Bronchial epithelial cell (primary cell): ENCODE data around the gene CORO2B. TPM values are rescaled to one million over a fixed set of nuclear protein-coding genes. Genes with fewer than 3 reads are reported as not detected.

Experiments
- DNase-seq: peaks from one replicate; pipeline ENCODE4 v3.0.0-alpha.2; 2010; ENCODE audit warnings: low read depth
- FAIRE-seq: peaks from 2 replicates; lab custom pipeline; 2011; peaks lifted over from hg19 to GRCh38; lab: Jason Lieb, UNC
- H3K27me3 ChIP-seq: 2 replicates; pipeline ENCODE4 v1.5.1; 2011; ENCODE audit warnings: low read length; ENCODE audit not compliant: control insufficient read depth, insufficient read depth
- H3K36me3 ChIP-seq: 2 replicates; pipeline ENCODE4 v1.5.1; 2011; ENCODE audit warnings: low read length; ENCODE audit not compliant: control insufficient read depth, insufficient read depth
- H3K4me3 ChIP-seq: 2 replicates; pipeline ENCODE4 v1.5.1; 2011; ENCODE audit warnings: mild to moderate bottlenecking, low read depth, low read length, control low read depth
- CTCF ChIP-seq: IDR thresholded peaks from 2 replicates; pipeline ENCODE4 v1.5.1; 2011; ENCODE audit warnings: mild to moderate bottlenecking, moderate library complexity, low read length, control low read depth, inconsistent platforms; ENCODE audit not compliant: insufficient read depth, severe bottlenecking
- total RNA-seq: library from RNA; depleted of rRNA; stranded (reverse); fragments of >200 nt; gene quantifications from 2 replicates; pipeline ENCODE4 v1.2.1, GENCODE V29; 2014

CORO2B gene
- total RNA-seq, 1 donor from 2014 or later: under 0.01 TPM

DNA sequence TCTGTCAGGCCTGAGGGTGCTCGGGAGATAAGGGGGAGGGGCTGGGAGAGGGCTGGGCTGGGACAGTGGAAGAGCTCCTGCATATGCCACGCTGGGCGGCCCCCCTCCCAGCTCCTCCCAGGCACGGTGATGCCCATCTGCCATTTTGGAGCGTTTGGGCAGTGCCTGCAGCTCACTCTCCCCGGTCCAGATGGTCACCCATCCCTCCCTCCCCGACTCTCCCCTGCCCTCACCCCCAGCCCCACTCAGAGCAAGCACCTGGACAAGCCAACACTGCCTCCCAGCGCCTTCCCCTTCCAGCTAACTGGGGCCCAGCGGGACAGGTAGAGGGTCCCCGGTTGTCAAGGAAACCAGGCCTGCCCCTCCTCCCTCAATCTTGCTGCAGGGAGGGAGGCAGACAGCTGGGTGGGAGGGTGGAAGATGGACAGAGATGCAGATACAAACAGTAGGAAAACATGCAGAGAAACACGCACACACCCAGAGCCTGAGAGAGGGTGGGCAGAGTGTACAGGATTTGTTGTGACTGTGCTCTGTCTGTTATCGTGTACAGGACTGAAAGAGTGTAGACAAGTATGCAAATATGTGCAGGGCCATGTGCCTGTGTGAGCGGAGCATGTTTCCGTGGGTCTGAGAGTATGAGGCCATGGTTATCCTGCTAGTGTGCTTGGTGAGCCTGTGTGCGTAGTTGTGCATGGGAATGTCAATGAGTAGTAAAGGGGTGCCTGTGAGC is 17.5 kb upstream of the CORO2B start:
- DNase-seq (no peak), FAIRE-seq (no peak)
- Histone ChIP-seq H3K4me3 (no peak overlapping the region), H3K27me3 (no peaks in the 10 kb centered on the region), H3K36me3 (no peaks in the 10 kb centered on the region)
- no peak for TF ChIP-seq CTCF

DNA sequence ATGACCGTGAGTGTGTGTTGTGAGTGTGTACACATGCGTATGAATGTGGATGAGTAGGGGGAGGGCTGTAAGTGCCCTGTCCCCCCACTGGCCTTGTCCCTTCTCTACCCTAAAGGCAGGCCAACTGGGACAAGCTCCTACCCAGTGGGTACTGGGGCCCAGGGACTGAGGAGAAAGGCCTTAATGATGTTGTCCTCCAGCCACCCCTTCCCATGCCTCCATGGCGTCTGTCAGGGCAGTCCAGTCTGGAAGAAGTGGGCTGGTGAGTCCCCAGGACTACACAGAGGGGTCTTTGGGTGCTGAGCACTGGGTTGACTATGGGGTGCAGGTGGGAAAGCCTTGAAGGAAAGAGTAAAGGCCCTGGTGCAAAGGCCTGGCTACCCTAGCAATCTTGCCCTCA is 16.9 kb upstream of the CORO2B start:
- Histone ChIP-seq H3K36me3 (no peaks in the 10 kb centered on the region), H3K4me3 (no peak overlapping the region), H3K27me3 (no peaks in the 10 kb centered on the region)
- FAIRE-seq: no peak
- no peak for TF ChIP-seq CTCF
- no peak for DNase-seq

- FAIRE-seq (no peak), DNase-seq (no peak)
- Histone ChIP-seq H3K27me3 (no peaks in the 10 kb centered on the region), H3K4me3 (no peak overlapping the region), H3K36me3 (no peaks in the 10 kb centered on the region)
- no peak for TF ChIP-seq CTCF
These were observed 14.6 kb upstream of the CORO2B start for GRCh38 chr15:68564173-68564572.

GRCh38 chr15:68565234-68565633 is 13.6 kb upstream of the CORO2B start:
- Histone ChIP-seq H3K4me3 (no peak overlapping the region), H3K27me3 (no peaks in the 10 kb centered on the region), H3K36me3 (no peaks in the 10 kb centered on the region)
- FAIRE-seq: no peak
- no peak for TF ChIP-seq CTCF
- DNase-seq: no peak

- Histone ChIP-seq H3K36me3 (no peaks in the 10 kb centered on the region), H3K4me3 (no peak overlapping the region), H3K27me3 (no peaks in the 10 kb centered on the region)
- no peak for TF ChIP-seq CTCF
- FAIRE-seq (no peak), DNase-seq (no peak)
These were observed 13.1 kb upstream of the CORO2B start for GRCh38 chr15:68565726-68566125.
